GM12801 (cell line): ENCODE results near the gene SPECC1L.

Experiments
- CTCF ChIP-seq: IDR thresholded peaks from one replicate; pipeline ENCODE4 v1.5.1; 2011; ENCODE audit warnings: control low read depth; ENCODE audit not compliant: insufficient read length; ENCODE audit errors: extremely low read depth

The SPECC1L gene

GRCh38 chr22:24305260-24305692, 34.6 kb downstream of the SPECC1L start:
- no peak for TF ChIP-seq CTCF

DNA sequence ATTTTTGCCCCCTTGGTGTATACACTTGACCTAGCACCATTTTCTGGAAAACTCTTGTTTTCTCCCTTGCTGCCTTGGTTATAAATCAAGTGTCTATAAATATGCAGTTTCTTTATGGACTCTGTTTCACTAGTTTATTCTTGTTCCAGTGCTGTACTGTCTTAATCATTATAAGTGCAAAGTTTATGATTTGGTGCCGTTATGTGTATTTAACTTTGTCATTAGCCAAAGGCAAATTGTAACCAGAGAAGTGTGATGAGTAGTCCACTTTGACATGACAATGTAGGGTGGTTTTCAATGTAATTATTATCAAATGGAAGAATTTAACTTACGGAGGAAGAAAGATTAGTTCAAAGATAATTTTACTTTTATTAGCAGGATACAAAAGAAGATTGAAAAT, 40.3 kb downstream of the SPECC1L start:
- no peak for TF ChIP-seq CTCF

DNA sequence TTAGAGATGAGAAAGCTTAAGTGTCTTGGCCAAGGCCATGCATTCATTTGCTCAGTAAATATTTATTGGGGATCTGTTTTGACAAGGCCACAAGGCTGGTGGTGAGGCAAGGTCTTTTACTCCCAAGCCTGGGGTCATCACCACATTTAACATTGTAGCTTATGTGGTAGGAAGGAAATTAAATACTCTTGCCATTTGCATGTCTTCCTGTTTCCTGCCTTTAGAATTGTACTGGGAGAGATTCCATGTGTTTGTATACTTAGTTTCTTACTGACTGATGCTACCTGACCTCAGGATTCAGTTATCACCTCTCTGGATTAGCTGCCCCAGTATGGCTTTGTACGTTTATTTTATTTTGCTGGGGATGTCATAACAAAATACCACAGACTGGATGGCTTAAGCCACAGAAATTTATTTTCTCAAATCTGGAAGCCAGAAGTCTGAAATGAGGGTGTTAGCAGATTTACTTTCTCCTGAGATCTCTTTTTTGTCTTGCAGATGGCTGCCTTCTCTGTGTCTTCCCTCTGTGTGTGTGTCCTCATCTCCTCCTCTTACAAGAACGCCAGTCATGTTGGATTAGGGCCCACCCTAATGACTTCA, 44.8 kb downstream of the SPECC1L start:
- TF ChIP-seq CTCF, result no peak

DNA sequence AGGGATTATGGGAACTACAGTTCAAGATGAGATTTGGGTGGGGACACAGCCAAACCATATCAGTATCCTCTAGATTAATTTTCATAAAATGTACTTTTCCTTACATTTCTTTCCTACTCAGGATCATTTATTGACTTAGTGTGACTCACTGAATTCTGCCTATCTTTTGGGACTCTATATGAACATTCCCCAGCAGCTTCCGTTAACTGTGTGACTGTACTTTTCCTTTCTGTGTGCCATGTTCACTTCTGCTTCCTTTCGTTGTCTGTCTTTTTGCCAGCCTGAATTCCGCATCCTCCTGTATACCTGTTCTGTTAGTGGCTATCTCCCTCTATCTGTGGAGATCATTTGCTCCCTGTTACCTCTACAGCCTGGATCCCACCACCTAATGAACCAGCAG, 48.8 kb downstream of the SPECC1L start:
- TF ChIP-seq CTCF, result no peak

GRCh38 chr22:24321999-24322398, 51.4 kb downstream of the SPECC1L start:
- TF ChIP-seq CTCF, result no peak

GRCh38 chr22:24322522-24322921, 51.9 kb downstream of the SPECC1L start:
- TF ChIP-seq CTCF, result no peak

DNA sequence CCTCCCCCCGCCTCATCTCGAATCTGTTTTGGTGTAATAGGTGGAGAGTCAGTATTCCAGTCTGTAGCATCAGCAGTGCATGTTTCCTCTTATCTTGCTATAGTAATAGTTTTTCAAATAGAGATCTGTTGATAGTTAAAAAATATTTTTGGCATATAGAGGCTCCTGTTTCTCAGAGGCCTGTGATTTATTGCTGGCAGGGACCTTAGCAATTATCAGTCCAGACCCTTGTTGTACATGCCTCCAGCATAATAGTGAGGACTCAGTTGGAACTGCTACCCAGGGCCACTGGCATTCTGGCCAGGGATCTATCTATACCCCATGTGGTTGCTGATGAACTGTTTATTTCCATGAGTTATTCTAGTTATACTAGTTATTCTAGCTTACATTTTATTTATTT, 52.6 kb downstream of the SPECC1L start:
- no peak for TF ChIP-seq CTCF
